Measurements from ENCODE around the gene TICAM1. TPM values are rescaled to one million over a fixed set of nuclear protein-coding genes. Genes with fewer than 3 reads are reported as not detected.

TICAM1 gene
- total RNA-seq, 1 donor = 3.3 TPM

- no peaks in the 10 kb centered on the region for H3K36me3 ChIP-seq (ENCODE audit: insufficient read depth, low read length)
- no peaks in the 10 kb centered on the region for H3K27me3 ChIP-seq (ENCODE audit: insufficient read depth, low read length)
- H3K4me1 ChIP-seq (ENCODE audit: insufficient read depth, low read length) = no peaks in the 10 kb centered on the region
- peaks cover 4% of the 10 kb centered on the region for H4K20me1 ChIP-seq (ENCODE audit: insufficient read depth, low read length)
- TF ChIP-seq CTCF (IDR thresholded peaks at IDR 0.05; ENCODE audit: extremely low read depth, low read depth, low read length) = no peak
- no peaks in the 10 kb centered on the region for H3K9me3 ChIP-seq (ENCODE audit: low read depth, low read length)
- no peak overlapping the region for H3K4me3 ChIP-seq (ENCODE audit: insufficient read depth, low read length)
- no peaks in the 10 kb centered on the region for H3K79me2 ChIP-seq (ENCODE audit: insufficient read depth, low read length)
- H3K4me2 ChIP-seq (ENCODE audit: insufficient read depth, low read length) = no peak overlapping the region
- peak; percentile 95 for DNase-seq (ENCODE audit: insufficient read length, low spot score, missing footprints)
- no peak overlapping the region for H3K27ac ChIP-seq (ENCODE audit: low read depth, low read length)
- H2AFZ ChIP-seq (ENCODE audit: low read length) = no peak overlapping the region
Observed at GRCh38 chr19:4768934-4769777, 62.4 kb downstream of the TICAM1 start.

Small RNA genes lying within 50 kb of the gene (small RNA-seq; reads per million reads assigned to genes)
- not detected for gene MIR7-3

Other genes with a start within 250 kb of the TICAM1 start
- gene TNFAIP8L1, start 192.2 kb downstream of the TICAM1 start, total RNA-seq = 1.8 TPM in 2 replicates
- gene MYDGF, start 161.4 kb downstream of the TICAM1 start, total RNA-seq = 152 and 161 TPM in 2 replicates
- gene DPP9, start 107.9 kb downstream of the TICAM1 start, total RNA-seq = 26.5 and 30.4 TPM in 2 replicates
- 10.3 and 12.7 TPM in 2 replicates for gene FEM1A, start 40.0 kb downstream of the TICAM1 start, total RNA-seq
- gene PLIN3, start 36.0 kb upstream of the TICAM1 start, total RNA-seq = 224 and 260 TPM in 2 replicates
- 0.29 and 0.36 TPM in 2 replicates for gene ARRDC5, start 71.2 kb upstream of the TICAM1 start, total RNA-seq
- 7.4 and 7.6 TPM in 2 replicates for gene UHRF1, start 77.8 kb upstream of the TICAM1 start, total RNA-seq
- gene KDM4B, start 137.4 kb upstream of the TICAM1 start, total RNA-seq = 19.7 and 22.1 TPM in 2 replicates

All from osteoblast (primary cell).